SK-N-MC (cell line): ENCODE measurements around the gene CREM.

Experiments
- EZH2 ChIP-seq: fragments of 200-600 bp; sonication (generic); IDR thresholded peaks from one replicate; pipeline ENCODE4 v1.6.1; 2017; ENCODE audit warnings: antibody characterized with exemption
- FOXP2 ChIP-seq: optimal IDR thresholded peaks from 2 replicates; pipeline ENCODE3; 2011; ENCODE audit warnings: mild to moderate bottlenecking, moderate library complexity; ENCODE audit not compliant: insufficient read depth; ENCODE audit errors: extremely low read length, control extremely low read depth
- POLR2AphosphoS5 ChIP-seq: IDR thresholded peaks from 2 replicates; pipeline ENCODE4 v1.6.1; 2012; ENCODE audit warnings: mild to moderate bottlenecking, low read depth, low read length, borderline replicate concordance

- TF ChIP-seq FOXP2 (no peak), EZH2 (no peak), POLR2AphosphoS5 (no peak)
Measured at GRCh38 chr10:35184527-35185171, 58.0 kb downstream of the CREM start.
